Epithelial cell of esophagus (primary cell): ENCODE results near the gene MEMO1.
A peak's percentile ranks its signal among the peaks of the same experiment; 100 is the strongest.
"Not testable (repeated sequence)": the region's sequence is repeated elsewhere in the genome, so short reads cannot be mapped to it uniquely, and the experiment has no call there.

Experiments
- DNase-seq: peaks from one replicate; pipeline ENCODE4 v3.0.0; 2010; ENCODE audit warnings: low read depth
- H3K4me3 ChIP-seq: 2 replicates; pipeline ENCODE4 v1.5.1; 2011; ENCODE audit warnings: mild to moderate bottlenecking, low read length, control low read depth
- CTCF ChIP-seq: IDR thresholded peaks from 2 replicates; pipeline ENCODE4 v1.5.1; 2011; ENCODE audit warnings: low read depth, mild to moderate bottlenecking, low read length, control low read depth, inconsistent platforms; ENCODE audit not compliant: insufficient read depth; ENCODE audit errors: missing control alignments

The MEMO1 gene

GRCh38 chr2:32010670-32011484 lies at the start of gene MEMO1:
MEMO1 (minus strand) TSS chr2:32011008; CDS start chr2:32010247, 761 bp downstream.
- peak within 1 kb of the TSS; percentile 84 for H3K4me3 ChIP-seq
- peak; percentile 95 for DNase-seq
- TF ChIP-seq CTCF = no peak

DNA sequence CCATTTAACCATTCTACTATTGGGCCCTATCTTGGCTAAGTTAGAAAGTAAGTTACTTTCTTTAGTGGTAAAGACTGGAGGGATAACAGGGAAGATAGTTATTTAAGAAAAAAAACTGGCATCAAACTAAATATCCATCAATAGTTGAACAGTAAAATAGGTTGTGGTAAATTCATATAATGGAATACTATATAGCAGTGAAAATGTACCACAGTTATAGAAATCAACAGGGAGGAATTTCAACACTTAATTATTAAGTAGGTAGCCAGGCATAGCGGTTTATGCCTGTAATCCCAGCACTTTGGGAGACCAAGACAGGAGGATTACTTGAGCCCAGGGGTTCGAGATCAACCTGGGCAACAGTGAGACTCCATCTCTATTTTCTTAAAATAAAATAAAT lies 49.5 kb upstream of the MEMO1 start:
- no peak for TF ChIP-seq CTCF

GRCh38 chr2:32058130-32058529 lies 47.3 kb upstream of the MEMO1 start:
- DNase-seq = peak; percentile 13
- H3K4me3 ChIP-seq = no peak overlapping the region
- TF ChIP-seq CTCF = no peak

More for the DNA sequence above, 49.5 kb upstream of the MEMO1 start:
- no peak for DNase-seq
- no peak overlapping the region for H3K4me3 ChIP-seq

GRCh38 chr2:32054583-32054982 lies 43.8 kb upstream of the MEMO1 start:
- H3K4me3 ChIP-seq, DNase-seq: not testable (repeated sequence)

GRCh38 chr2:32051836-32052439 lies 41.1 kb upstream of the MEMO1 start:
- H3K4me3 ChIP-seq = no peak overlapping the region
- no peak for TF ChIP-seq CTCF
- DNase-seq = no peak

- H3K4me3 ChIP-seq = no peak overlapping the region
- no peak for TF ChIP-seq CTCF
- no peak for DNase-seq
Measured at GRCh38 chr2:32043561-32043960, 32.8 kb upstream of the MEMO1 start.

- DNase-seq = peak; percentile 94
- peak within 1 kb of the TSS; percentile 84 for H3K4me3 ChIP-seq
- TF ChIP-seq CTCF = no peak
Measured at GRCh38 chr2:32039447-32040219, 28.8 kb upstream of the MEMO1 start, which contains the start of gene DPY30. DPY30 (minus strand) TSS chr2:32039805; CDS start chr2:32039456, 349 bp downstream.

- peak; percentile 39 for DNase-seq
- H3K4me3 ChIP-seq = not testable (repeated sequence)
Measured at GRCh38 chr2:32034198-32034887, 23.5 kb upstream of the MEMO1 start.

- H3K4me3 ChIP-seq = not testable (repeated sequence)
- peak; percentile 85 for DNase-seq
Measured at GRCh38 chr2:32018789-32019482, 8.1 kb upstream of the MEMO1 start.
